ENCODE results near the gene SPTLC3. TPM values are rescaled to one million over a fixed set of nuclear protein-coding genes. Genes with fewer than 3 reads are reported as not detected.

Gene SPTLC3
- total and polyA plus RNA-seq, 2 experiments from 2014 or later = 36.3 to 47.6 TPM

GRCh38 chr20:13149371-13150105 is 140.8 kb downstream of the SPTLC3 start:
- H3K27me3 ChIP-seq = no peaks in the 10 kb centered on the region
- no peak for DNase-seq (ENCODE audit: low spot score)
- WGBS (ENCODE audit: low lambda C conversion rate, missing lambda C conversion rate) = 60% methylated on average over 8 of the region's 8 CpGs
- TF ChIP-seq EZH2 (IDR thresholded peaks at IDR 0.05; ENCODE audit: borderline replicate concordance) (no peak), CTCF (IDR thresholded peaks at IDR 0.05; ENCODE audit: poor library complexity) (no peak), EZH2phosphoT487 (IDR thresholded peaks at IDR 0.05; ENCODE audit: low read depth, severe bottlenecking, unreplicated experiment) (no peak)
- no peaks in the 10 kb centered on the region for H3K9me2 ChIP-seq (replicated peaks; ENCODE audit: insufficient read depth)
- H3K79me2 ChIP-seq = no peaks in the 10 kb centered on the region
- H3K4me1 ChIP-seq (ENCODE audit: insufficient read depth) = peaks cover 4% of the 10 kb centered on the region
- peaks cover 3% of the 10 kb centered on the region for H3K36me3 ChIP-seq (replicated peaks; ENCODE audit: insufficient read depth, low read depth)
- H3K4me2 ChIP-seq = no peak overlapping the region
- no peaks in the 10 kb centered on the region for H3K9me3 ChIP-seq (ENCODE audit: low read depth)
- no peak overlapping the region for H3K27ac ChIP-seq
- no peak overlapping the region for H2AFZ ChIP-seq
- no peak overlapping the region for H3K4me3 ChIP-seq
- H4K20me1 ChIP-seq (ENCODE audit: insufficient read depth, poor library complexity, severe bottlenecking) = no peaks in the 10 kb centered on the region

GRCh38 chr20:13158369-13158768 is 149.6 kb downstream of the SPTLC3 start:
- TF ChIP-seq EZH2 (IDR thresholded peaks at IDR 0.05; ENCODE audit: borderline replicate concordance) = no peak
- no peaks in the 10 kb centered on the region for H3K27me3 ChIP-seq
- no peaks in the 10 kb centered on the region for H4K20me1 ChIP-seq (ENCODE audit: insufficient read depth, poor library complexity, severe bottlenecking)
- WGBS (ENCODE audit: low lambda C conversion rate, missing lambda C conversion rate) = 69% methylated on average over 4 of the region's 4 CpGs
- H3K4me3 ChIP-seq = no peak overlapping the region
- no peaks in the 10 kb centered on the region for H3K79me2 ChIP-seq
- no peaks in the 10 kb centered on the region for H3K9me3 ChIP-seq (ENCODE audit: low read depth)
- H3K27ac ChIP-seq = no peak overlapping the region
- H2AFZ ChIP-seq = no peak overlapping the region
- no peaks in the 10 kb centered on the region for H3K4me1 ChIP-seq (ENCODE audit: insufficient read depth)
- H3K4me2 ChIP-seq = no peak overlapping the region
- H3K9me2 ChIP-seq (replicated peaks; ENCODE audit: insufficient read depth) = no peaks in the 10 kb centered on the region
- H3K36me3 ChIP-seq (replicated peaks; ENCODE audit: insufficient read depth, low read depth) = peaks cover 3% of the 10 kb centered on the region
- DNase-seq (ENCODE audit: low spot score) = no peak

GRCh38 chr20:13159889-13160288 is 151.1 kb downstream of the SPTLC3 start:
- Histone ChIP-seq H3K9me3 (ENCODE audit: low read depth) (no peaks in the 10 kb centered on the region), H2AFZ (no peak overlapping the region), H3K4me2 (no peak overlapping the region), H4K20me1 (ENCODE audit: insufficient read depth, poor library complexity, severe bottlenecking) (no peaks in the 10 kb centered on the region), H3K4me1 (ENCODE audit: insufficient read depth) (no peaks in the 10 kb centered on the region), H3K79me2 (no peaks in the 10 kb centered on the region), H3K9me2 (replicated peaks; ENCODE audit: insufficient read depth) (no peaks in the 10 kb centered on the region), H3K27me3 (no peaks in the 10 kb centered on the region), H3K4me3 (no peak overlapping the region), H3K27ac (no peak overlapping the region), H3K36me3 (replicated peaks; ENCODE audit: insufficient read depth, low read depth) (no peaks in the 10 kb centered on the region)
- TF ChIP-seq EZH2phosphoT487 (IDR thresholded peaks at IDR 0.05; ENCODE audit: low read depth, severe bottlenecking, unreplicated experiment) (no peak), CTCF (IDR thresholded peaks at IDR 0.05; ENCODE audit: poor library complexity) (no peak), EZH2 (IDR thresholded peaks at IDR 0.05; ENCODE audit: borderline replicate concordance) (no peak)
- 92% methylated on average over 9 of the region's 9 CpGs for WGBS (ENCODE audit: low lambda C conversion rate, missing lambda C conversion rate)
- no peak for DNase-seq (ENCODE audit: low spot score)

GRCh38 chr20:13165203-13165602 is 156.4 kb downstream of the SPTLC3 start:
- H3K4me3 ChIP-seq = no peak overlapping the region
- no peak for TF ChIP-seq CTCF (IDR thresholded peaks at IDR 0.05; ENCODE audit: poor library complexity)
- no peak for TF ChIP-seq EZH2 (IDR thresholded peaks at IDR 0.05; ENCODE audit: borderline replicate concordance)
- TF ChIP-seq EZH2phosphoT487 (IDR thresholded peaks at IDR 0.05; ENCODE audit: low read depth, severe bottlenecking, unreplicated experiment) = no peak
- H2AFZ ChIP-seq = no peak overlapping the region
- no peaks in the 10 kb centered on the region for H3K9me2 ChIP-seq (replicated peaks; ENCODE audit: insufficient read depth)
- DNase-seq (ENCODE audit: low spot score) = no peak
- 73% methylated on average over 4 of the region's 4 CpGs for WGBS (ENCODE audit: low lambda C conversion rate, missing lambda C conversion rate)
- no peaks in the 10 kb centered on the region for H3K36me3 ChIP-seq (replicated peaks; ENCODE audit: insufficient read depth, low read depth)
- no peak overlapping the region for H3K4me2 ChIP-seq
- no peaks in the 10 kb centered on the region for H3K4me1 ChIP-seq (ENCODE audit: insufficient read depth)
- H3K27me3 ChIP-seq = no peaks in the 10 kb centered on the region
- H3K79me2 ChIP-seq = no peaks in the 10 kb centered on the region
- H4K20me1 ChIP-seq (ENCODE audit: insufficient read depth, poor library complexity, severe bottlenecking) = no peaks in the 10 kb centered on the region
- H3K9me3 ChIP-seq (ENCODE audit: low read depth) = no peaks in the 10 kb centered on the region
- H3K27ac ChIP-seq = no peak overlapping the region
